Measurements from ENCODE around the gene TRMT11.
"Not testable (repeated sequence)": the region's sequence is repeated elsewhere in the genome, so short reads cannot be mapped to it uniquely, and the experiment has no call there.

TRMT11 gene

GRCh38 chr6:125986301-125987025 lies at the start of gene TRMT11:
TRMT11 (plus strand) TSS chr6:125986540; CDS start chr6:125986551, 11 bp downstream.
- peak; percentile 96 for DNase-seq (ENCODE audit: low spot score)

GRCh38 chr6:125939026-125939425 lies 47.3 kb upstream of the TRMT11 start:
- DNase-seq (ENCODE audit: low spot score) = no peak

GRCh38 chr6:125939791-125940190 lies 46.5 kb upstream of the TRMT11 start:
- DNase-seq (ENCODE audit: low spot score) = no peak

GRCh38 chr6:125940247-125941041 lies 45.9 kb upstream of the TRMT11 start:
- DNase-seq (ENCODE audit: low spot score) = peak; percentile 49

- DNase-seq (ENCODE audit: low spot score) = no peak
Measured at GRCh38 chr6:125942672-125943527, 43.4 kb upstream of the TRMT11 start.

GRCh38 chr6:125943528-125944433 lies 42.6 kb upstream of the TRMT11 start:
- no peak for DNase-seq (ENCODE audit: low spot score)

- DNase-seq (ENCODE audit: low spot score) = peak; percentile 44
Measured at GRCh38 chr6:125944434-125944816, 41.9 kb upstream of the TRMT11 start.

- DNase-seq (ENCODE audit: low spot score) = no peak
Measured at GRCh38 chr6:125944896-125945295, 41.4 kb upstream of the TRMT11 start.

GRCh38 chr6:125945378-125946141 lies 40.8 kb upstream of the TRMT11 start:
- DNase-seq (ENCODE audit: low spot score) = no peak

- peak; percentile 60 for DNase-seq (ENCODE audit: low spot score)
Measured at GRCh38 chr6:125947615-125948014, 38.7 kb upstream of the TRMT11 start.

GRCh38 chr6:125948455-125948854 lies 37.9 kb upstream of the TRMT11 start:
- no peak for DNase-seq (ENCODE audit: low spot score)

GRCh38 chr6:125949069-125949468 lies 37.3 kb upstream of the TRMT11 start:
- no peak for DNase-seq (ENCODE audit: low spot score)

- DNase-seq (ENCODE audit: low spot score) = peak; percentile 82
Measured at GRCh38 chr6:125950293-125950692, 36.0 kb upstream of the TRMT11 start.

- DNase-seq (ENCODE audit: low spot score) = not testable (repeated sequence)
Measured at GRCh38 chr6:125950716-125951115, 35.6 kb upstream of the TRMT11 start.

- no peak for DNase-seq (ENCODE audit: low spot score)
Measured at GRCh38 chr6:125951323-125951722, 35.0 kb upstream of the TRMT11 start.

GRCh38 chr6:125952764-125953501 lies 33.4 kb upstream of the TRMT11 start:
- peak; percentile 48 for DNase-seq (ENCODE audit: low spot score)

GRCh38 chr6:125953502-125953875 lies 32.9 kb upstream of the TRMT11 start:
- no peak for DNase-seq (ENCODE audit: low spot score)

GRCh38 chr6:125954735-125955339 lies 31.5 kb upstream of the TRMT11 start:
- no peak for DNase-seq (ENCODE audit: low spot score)

- DNase-seq (ENCODE audit: low spot score) = no peak
Measured at GRCh38 chr6:125955973-125956372, 30.4 kb upstream of the TRMT11 start.

Measured in AG20443 (cell line).